GM12878 (cell line): ENCODE results near the gene ZSWIM6. TPM values are rescaled to one million over a fixed set of nuclear protein-coding genes. Genes with fewer than 3 reads are reported as not detected.

Experiments used
- ATAC-seq: fragments of 200-7000 bp; cut with Tn5 transposase; 3 replicates; pipeline ENCODE4 v1.9.1; 2020; ENCODE audit warnings: mild to moderate bottlenecking, moderate library complexity
- BruUV-seq: library from RNA; stranded (reverse); fragments of 400-500 nt; replicated peaks from 2 replicates; lab custom pipeline; 2021; lab: Mats Ljungman, UMichigan
- CTCF ChIA-PET: fragments of 300-600 bp; sonication (Branson Sonifier 250); formaldehyde crosslinking; extraction: SDS; loops from one replicate; lab custom pipeline; 2021; ENCODE audit warnings: inconsistent platforms; lab: Yijun Ruan, JAX
- POLR2A ChIA-PET: fragments of 350-600 bp; formaldehyde crosslinking; extraction: SDS; loops from one replicate; lab custom pipeline; 2021; ENCODE audit warnings: inconsistent platforms; lab: Charles Lee
- RAD21 ChIA-PET: fragments of 300-600 bp; sonication (Branson Sonifier 250); formaldehyde crosslinking; loops from one replicate; lab custom pipeline; 2023; ENCODE audit warnings: antibody characterized with exemption; ENCODE audit not compliant: unreplicated experiment; lab: Charles Lee
- SMC1A ChIA-PET: fragments of 300-600 bp; sonication (Branson Sonifier 250); formaldehyde crosslinking; loops from one replicate; lab custom pipeline; 2023; ENCODE audit not compliant: unreplicated experiment, uncharacterized antibody; lab: Charles Lee
- DNase-seq: peaks from one replicate; pipeline ENCODE4 v3.0.0-alpha.2; 2011; ENCODE audit warnings: low read depth, low spot score
- FAIRE-seq: peaks from 3 replicates; lab custom pipeline; 2011; peaks lifted over from hg19 to GRCh38; lab: Jason Lieb, UNC
- H2AFZ ChIP-seq: 2 replicates; pipeline ENCODE4 v1.6.0; 2011; ENCODE audit warnings: low read depth, low read length, control low read depth; ENCODE audit not compliant: control insufficient read depth
- H3K27ac ChIP-seq: 2 replicates; pipeline ENCODE4 v1.5.1; 2011; ENCODE audit warnings: control low read depth; ENCODE audit not compliant: control insufficient read depth, insufficient read depth
- H3K27me3 ChIP-seq, 2 experiments: replicated peaks in 1 of 2; 2 replicates each; pipeline versions ENCODE4 v1.6.0 to v1.6.1; 2011; ENCODE audit warnings: low read length in 1 of 2; ENCODE audit not compliant: control insufficient read depth in 2 of 2, insufficient read depth in 2 of 2
- H3K36me3 ChIP-seq, 2 experiments: 2 replicates each; pipeline ENCODE4 v1.5.1; 2011; ENCODE audit warnings: low read length in 1 of 2; ENCODE audit not compliant: control insufficient read depth in 2 of 2, insufficient read depth in 2 of 2
- H3K4me1 ChIP-seq: 2 replicates; pipeline ENCODE4 v1.6.1; 2011; ENCODE audit warnings: mild to moderate bottlenecking, low read length, moderate library complexity, mixed read lengths; ENCODE audit not compliant: control insufficient read depth, insufficient read depth
- H3K4me2 ChIP-seq: 2 replicates; pipeline ENCODE4 v1.6.0; 2011; ENCODE audit warnings: control low read depth; ENCODE audit not compliant: control insufficient read depth, insufficient read depth
- H3K4me3 ChIP-seq: fragments of 200-600 bp; sonication (generic); 2 replicates; pipeline ENCODE4 v1.5.1; 2016
- H3K79me2 ChIP-seq: 2 replicates; pipeline ENCODE4 v1.6.0; 2011; ENCODE audit warnings: low read length; ENCODE audit not compliant: control insufficient read depth, insufficient read depth
- H3K9ac ChIP-seq: 2 replicates; pipeline ENCODE4 v1.8.0; 2011; ENCODE audit warnings: low read length, control low read depth, mixed read lengths; ENCODE audit not compliant: control insufficient read depth, insufficient read depth
- H3K9me3 ChIP-seq: replicated peaks from 3 replicates; pipeline ENCODE4 v1.5.1; 2011; ENCODE audit warnings: mild to moderate bottlenecking, low read length; ENCODE audit not compliant: control insufficient read depth, insufficient read depth
- H4K20me1 ChIP-seq: 2 replicates; pipeline ENCODE4 v1.6.0; 2011; ENCODE audit not compliant: control insufficient read depth, insufficient read depth
- E2F8 ChIP-seq: fragments of 450-650 bp; IDR thresholded peaks from 2 replicates; pipeline ENCODE4 v1.6.1; 2018; ENCODE audit warnings: mild to moderate bottlenecking, low read depth, moderate library complexity; ENCODE audit not compliant: partially characterized antibody
- ETV6 ChIP-seq, 2 experiments: fragments of 450-650 bp in 1 of 2; IDR thresholded peaks in 1 of 2; conservative IDR thresholded peaks in 1 of 2; 2 replicates each; pipeline ENCODE4 v1.6.1; 2014; ENCODE audit warnings: antibody characterized with exemption in 1 of 2, borderline replicate concordance in 1 of 2, low read depth in 1 of 2, mild to moderate bottlenecking in 1 of 2, moderate library complexity in 1 of 2
- GABPA ChIP-seq: IDR thresholded peaks from 2 replicates; pipeline ENCODE4 v1.6.1; 2014; ENCODE audit warnings: antibody characterized with exemption, low read depth, mild to moderate bottlenecking, inconsistent platforms
- HDAC2 ChIP-seq: fragments of 200-600 bp; sonication (generic); IDR thresholded peaks from 2 replicates; pipeline ENCODE4 v1.6.1; 2017
- HSF1 ChIP-seq: fragments of 150-350 bp; IDR thresholded peaks from 2 replicates; pipeline ENCODE4 v1.6.1; 2014; ENCODE audit warnings: mild to moderate bottlenecking, low read depth, low read length
- IKZF1 ChIP-seq: fragments of 450-650 bp; conservative IDR thresholded peaks from 2 replicates; pipeline ENCODE4 v1.6.1; 2017; ENCODE audit warnings: antibody characterized with exemption, mild to moderate bottlenecking
- IRF3 ChIP-seq: fragments of 450-650 bp; IDR thresholded peaks from 2 replicates; pipeline ENCODE4 v1.6.1; 2014; ENCODE audit warnings: mild to moderate bottlenecking
- MTA3 ChIP-seq: IDR thresholded peaks from 2 replicates; pipeline ENCODE4 v1.6.1; 2012; ENCODE audit warnings: low read length, inconsistent platforms, borderline replicate concordance
- NFYA ChIP-seq: IDR thresholded peaks from 2 replicates; pipeline ENCODE4 v1.6.1; 2011; ENCODE audit warnings: low read depth, mild to moderate bottlenecking, low read length, improper control_type of control experiment, borderline replicate concordance
- PBX3 ChIP-seq: IDR thresholded peaks from 2 replicates; pipeline ENCODE4 v1.6.1; 2011; ENCODE audit warnings: mild to moderate bottlenecking, low read depth, low read length, moderate library complexity; ENCODE audit not compliant: insufficient replicate concordance
- RELA ChIP-seq: fragments of 450-650 bp; IDR thresholded peaks from 2 replicates; pipeline ENCODE4 v1.8.0; 2014; ENCODE audit warnings: borderline replicate concordance; ENCODE audit not compliant: partially characterized antibody
- SIN3A ChIP-seq: IDR thresholded peaks from 2 replicates; pipeline ENCODE4 v1.6.1; 2012; ENCODE audit warnings: low read depth, low read length, improper control_type of control experiment
- SPI1 ChIP-seq: IDR thresholded peaks from 2 replicates; pipeline ENCODE4 v1.6.1; 2011; ENCODE audit warnings: low read depth, mild to moderate bottlenecking, low read length, moderate library complexity, borderline replicate concordance; ENCODE audit not compliant: insufficient read depth
- ZNF217 ChIP-seq: fragments of 450-650 bp; IDR thresholded peaks from 2 replicates; pipeline ENCODE4 v1.6.1; 2017; ENCODE audit warnings: antibody characterized with exemption, mild to moderate bottlenecking
- ZNF384 ChIP-seq: IDR thresholded peaks from 2 replicates; pipeline ENCODE4 v1.6.1; 2012; ENCODE audit warnings: low read depth, mild to moderate bottlenecking, low read length, improper control_type of control experiment, borderline replicate concordance
- WGBS: methylation state at CpG from one replicate; pipeline ENCODE4 v1.1.6; 2016; ENCODE audit warnings: low lambda C conversion rate; ENCODE audit not compliant: insufficient replicate concordance, insufficient coverage; ENCODE audit errors: missing lambda C conversion rate; 5-methylcytosine and 5-hydroxymethylcytosine counted together
- in situ Hi-C: fragments of 300-500 bp; cut with MboI; formaldehyde crosslinking; loops from 9 replicates; pipeline ENCODE4 v1.14.3; 2018; ENCODE audit warnings: mixed read lengths
- intact Hi-C: fragments of 100-400 bp; cut with micrococcal nuclease; formaldehyde crosslinking; loops from one replicate; pipeline ENCODE4 v1.14.2; 2022; ENCODE audit not compliant: unreplicated experiment
- polyA plus RNA-seq, 11 experiments: library from polyadenylated mRNA; depleted of rRNA in 4 of 11; unstranded in 6 of 11; stranded (reverse) in 5 of 11; fragments of >200 nt; fragmentation: Nextera tagmentation in 4 of 11; fragmentation: Illumina TruSeq in 1 of 11; extraction: Ambion mirVana in 4 of 11; extraction: Trizol in 1 of 11; gene quantifications; 1 replicate in 1 of 11; 2 replicates in 10 of 11; pipeline versions ENCODE4 v1.2.1 to v1.2.3, GENCODE V29; 2011 to 2016; ENCODE audit warnings: inconsistent platforms in 2 of 11, missing spikeins in 2 of 11, low read depth in 1 of 11
- total RNA-seq, 4 experiments: library from RNA; depleted of rRNA in 3 of 4; stranded (reverse); fragments of >200 nt in 3 of 4; fragmentation: Illumina TruSeq in 1 of 4; extraction: Trizol in 1 of 4; gene quantifications; 2 replicates each; pipeline versions ENCODE4 v1.2.1 to v1.2.3, GENCODE V29; 2013 to 2021

The ZSWIM6 gene
- total and polyA plus RNA-seq, 10 of the 15 experiments (the other 5 are each of a cell fraction or from before 2014, with no cell fraction given) = 0.53 to 6.2 (median 3.4) TPM

- TF ChIP-seq PBX3 = no peak
- no peak for TF ChIP-seq ZNF217
- TF ChIP-seq SPI1 = no peak
- no peak for TF ChIP-seq E2F8
These were observed 227.1 kb downstream of the ZSWIM6 start (continued) for GRCh38 chr5:61559146-61559545.

- no peaks in the 10 kb centered on the region for H3K9me3 ChIP-seq
- no peaks in the 10 kb centered on the region for H4K20me1 ChIP-seq
- no peak overlapping the region for H2AFZ ChIP-seq
- FAIRE-seq = no peak
- no peak overlapping the region for H3K4me2 ChIP-seq
- no peak overlapping the region for H3K9ac ChIP-seq
- no peaks in the 10 kb centered on the region for H3K79me2 ChIP-seq
- H3K27ac ChIP-seq = no peak overlapping the region
- intact Hi-C loops (no loop called here), in situ Hi-C loops (no loop called here)
- BruUV-seq = no TSS peak
- H3K27me3 ChIP-seq = no peaks in the 10 kb centered on the region
- RAD21 ChIA-PET = no interaction called here
- no peaks in the 10 kb centered on the region for H3K36me3 ChIP-seq
- POLR2A ChIA-PET = no interaction called here
- SMC1A ChIA-PET = no interaction called here
- whole genome bisulfite sequencing = 92% methylated on average over 1 of the region's 1 CpG
- DNase-seq = no peak
- no peak for ATAC-seq
- no peaks in the 10 kb centered on the region for H3K4me1 ChIP-seq
- no peak overlapping the region for H3K4me3 ChIP-seq
- CTCF ChIA-PET = interaction anchor here (0.6 kb wide), 1 partner anchor 202 kb away, joined by 3 read pairs; no protein-coding TSS in a partner anchor
- TF ChIP-seq HDAC2 (no peak), ETV6 (conservative IDR thresholded peaks at IDR 0.05 in 1 of 2, IDR thresholded peaks at IDR 0.05 in 1 of 2; ENCODE audit: borderline replicate concordance in 1 of 2, low read depth in 1 of 2) (no peak), NFYA (no peak), MTA3 (no peak), HSF1 (no peak), IRF3 (no peak), ZNF384 (no peak), IKZF1 (no peak), GABPA (no peak), SIN3A (no peak), RELA (no peak)
These were observed 227.7 kb downstream of the ZSWIM6 start for GRCh38 chr5:61559722-61560121.
